ENCODE data around the gene SMARCD3. TPM values are rescaled to one million over a fixed set of nuclear protein-coding genes. Genes with fewer than 3 reads are reported as not detected.

Gene SMARCD3
- total and polyA plus RNA-seq, 2 of the 8 experiments (the other 6 are each of a cell fraction or from before 2014, with no cell fraction given): 3.0 to 5.6 TPM

GRCh38 chr7:151269511-151269910, 21.0 kb upstream of the SMARCD3 start (continued):
- TF ChIP-seq, protein P1, sequence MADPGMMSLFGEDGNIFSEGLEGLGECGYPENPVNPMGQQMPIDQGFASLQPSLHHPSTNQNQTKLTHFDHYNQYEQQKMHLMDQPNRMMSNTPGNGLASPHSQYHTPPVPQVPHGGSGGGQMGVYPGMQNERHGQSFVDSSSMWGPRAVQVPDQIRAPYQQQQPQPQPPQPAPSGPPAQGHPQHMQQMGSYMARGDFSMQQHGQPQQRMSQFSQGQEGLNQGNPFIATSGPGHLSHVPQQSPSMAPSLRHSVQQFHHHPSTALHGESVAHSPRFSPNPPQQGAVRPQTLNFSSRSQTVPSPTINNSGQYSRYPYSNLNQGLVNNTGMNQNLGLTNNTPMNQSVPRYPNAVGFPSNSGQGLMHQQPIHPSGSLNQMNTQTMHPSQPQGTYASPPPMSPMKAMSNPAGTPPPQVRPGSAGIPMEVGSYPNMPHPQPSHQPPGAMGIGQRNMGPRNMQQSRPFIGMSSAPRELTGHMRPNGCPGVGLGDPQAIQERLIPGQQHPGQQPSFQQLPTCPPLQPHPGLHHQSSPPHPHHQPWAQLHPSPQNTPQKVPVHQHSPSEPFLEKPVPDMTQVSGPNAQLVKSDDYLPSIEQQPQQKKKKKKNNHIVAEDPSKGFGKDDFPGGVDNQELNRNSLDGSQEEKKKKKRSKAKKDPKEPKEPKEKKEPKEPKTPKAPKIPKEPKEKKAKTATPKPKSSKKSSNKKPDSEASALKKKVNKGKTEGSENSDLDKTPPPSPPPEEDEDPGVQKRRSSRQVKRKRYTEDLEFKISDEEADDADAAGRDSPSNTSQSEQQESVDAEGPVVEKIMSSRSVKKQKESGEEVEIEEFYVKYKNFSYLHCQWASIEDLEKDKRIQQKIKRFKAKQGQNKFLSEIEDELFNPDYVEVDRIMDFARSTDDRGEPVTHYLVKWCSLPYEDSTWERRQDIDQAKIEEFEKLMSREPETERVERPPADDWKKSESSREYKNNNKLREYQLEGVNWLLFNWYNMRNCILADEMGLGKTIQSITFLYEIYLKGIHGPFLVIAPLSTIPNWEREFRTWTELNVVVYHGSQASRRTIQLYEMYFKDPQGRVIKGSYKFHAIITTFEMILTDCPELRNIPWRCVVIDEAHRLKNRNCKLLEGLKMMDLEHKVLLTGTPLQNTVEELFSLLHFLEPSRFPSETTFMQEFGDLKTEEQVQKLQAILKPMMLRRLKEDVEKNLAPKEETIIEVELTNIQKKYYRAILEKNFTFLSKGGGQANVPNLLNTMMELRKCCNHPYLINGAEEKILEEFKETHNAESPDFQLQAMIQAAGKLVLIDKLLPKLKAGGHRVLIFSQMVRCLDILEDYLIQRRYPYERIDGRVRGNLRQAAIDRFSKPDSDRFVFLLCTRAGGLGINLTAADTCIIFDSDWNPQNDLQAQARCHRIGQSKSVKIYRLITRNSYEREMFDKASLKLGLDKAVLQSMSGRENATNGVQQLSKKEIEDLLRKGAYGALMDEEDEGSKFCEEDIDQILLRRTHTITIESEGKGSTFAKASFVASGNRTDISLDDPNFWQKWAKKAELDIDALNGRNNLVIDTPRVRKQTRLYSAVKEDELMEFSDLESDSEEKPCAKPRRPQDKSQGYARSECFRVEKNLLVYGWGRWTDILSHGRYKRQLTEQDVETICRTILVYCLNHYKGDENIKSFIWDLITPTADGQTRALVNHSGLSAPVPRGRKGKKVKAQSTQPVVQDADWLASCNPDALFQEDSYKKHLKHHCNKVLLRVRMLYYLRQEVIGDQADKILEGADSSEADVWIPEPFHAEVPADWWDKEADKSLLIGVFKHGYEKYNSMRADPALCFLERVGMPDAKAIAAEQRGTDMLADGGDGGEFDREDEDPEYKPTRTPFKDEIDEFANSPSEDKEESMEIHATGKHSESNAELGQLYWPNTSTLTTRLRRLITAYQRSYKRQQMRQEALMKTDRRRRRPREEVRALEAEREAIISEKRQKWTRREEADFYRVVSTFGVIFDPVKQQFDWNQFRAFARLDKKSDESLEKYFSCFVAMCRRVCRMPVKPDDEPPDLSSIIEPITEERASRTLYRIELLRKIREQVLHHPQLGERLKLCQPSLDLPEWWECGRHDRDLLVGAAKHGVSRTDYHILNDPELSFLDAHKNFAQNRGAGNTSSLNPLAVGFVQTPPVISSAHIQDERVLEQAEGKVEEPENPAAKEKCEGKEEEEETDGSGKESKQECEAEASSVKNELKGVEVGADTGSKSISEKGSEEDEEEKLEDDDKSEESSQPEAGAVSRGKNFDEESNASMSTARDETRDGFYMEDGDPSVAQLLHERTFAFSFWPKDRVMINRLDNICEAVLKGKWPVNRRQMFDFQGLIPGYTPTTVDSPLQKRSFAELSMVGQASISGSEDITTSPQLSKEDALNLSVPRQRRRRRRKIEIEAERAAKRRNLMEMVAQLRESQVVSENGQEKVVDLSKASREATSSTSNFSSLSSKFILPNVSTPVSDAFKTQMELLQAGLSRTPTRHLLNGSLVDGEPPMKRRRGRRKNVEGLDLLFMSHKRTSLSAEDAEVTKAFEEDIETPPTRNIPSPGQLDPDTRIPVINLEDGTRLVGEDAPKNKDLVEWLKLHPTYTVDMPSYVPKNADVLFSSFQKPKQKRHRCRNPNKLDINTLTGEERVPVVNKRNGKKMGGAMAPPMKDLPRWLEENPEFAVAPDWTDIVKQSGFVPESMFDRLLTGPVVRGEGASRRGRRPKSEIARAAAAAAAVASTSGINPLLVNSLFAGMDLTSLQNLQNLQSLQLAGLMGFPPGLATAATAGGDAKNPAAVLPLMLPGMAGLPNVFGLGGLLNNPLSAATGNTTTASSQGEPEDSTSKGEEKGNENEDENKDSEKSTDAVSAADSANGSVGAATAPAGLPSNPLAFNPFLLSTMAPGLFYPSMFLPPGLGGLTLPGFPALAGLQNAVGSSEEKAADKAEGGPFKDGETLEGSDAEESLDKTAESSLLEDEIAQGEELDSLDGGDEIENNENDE (IDR thresholded peaks at IDR 0.05; ENCODE audit: insufficient replicate concordance, low read length): no peak
- TF ChIP-seq TCF12 (IDR thresholded peaks at IDR 0.05; ENCODE audit: low read depth, low read length): no peak
- no peak for TF ChIP-seq JUN (IDR thresholded peaks at IDR 0.05; ENCODE audit: low read depth, low read length)
- no peak for TF ChIP-seq EZH2 (IDR thresholded peaks at IDR 0.05; ENCODE audit: low read depth, low read length, severe bottlenecking)
- no peak for TF ChIP-seq BRCA1 (IDR thresholded peaks at IDR 0.05; ENCODE audit: low read depth, low read length)
- TF ChIP-seq TEAD4 (IDR thresholded peaks at IDR 0.05; ENCODE audit: low read depth, low read length): no peak
- no peak for TF ChIP-seq SP4 (IDR thresholded peaks at IDR 0.05; ENCODE audit: low read length)
- TF ChIP-seq SUZ12 (IDR thresholded peaks at IDR 0.05; ENCODE audit: low read length): no peak
- TF ChIP-seq BACH1 (IDR thresholded peaks at IDR 0.05; ENCODE audit: low read length): no peak
- TF ChIP-seq KDM5A (IDR thresholded peaks at IDR 0.05; ENCODE audit: low read length): no peak
- TF ChIP-seq SP2 (IDR thresholded peaks at IDR 0.05; ENCODE audit: low read length): no peak
- no peak for TF ChIP-seq SP1 (IDR thresholded peaks at IDR 0.05; ENCODE audit: low read depth, low read length)

Data from H1 (cell line).